Colonic mucosa (tissue), 4 donors: Measurements from ENCODE around the gene HOXA10. TPM values are rescaled to one million over a fixed set of nuclear protein-coding genes. Genes with fewer than 3 reads are reported as not detected.

Experiments used
- DNase-seq: peaks from one replicate; pipeline ENCODE4 v3.0.0-alpha.2; 2020
- H3K27ac ChIP-seq: fragments of 200-600 bp; one replicate; pipeline ENCODE4 v1.8.0; 2021
- H3K27me3 ChIP-seq: fragments of 200-600 bp; one replicate; pipeline ENCODE4 v1.8.0; 2021
- H3K36me3 ChIP-seq: fragments of 200-600 bp; one replicate; pipeline ENCODE4 v1.8.0; 2021
- H3K4me1 ChIP-seq: fragments of 200-600 bp; one replicate; pipeline ENCODE4 v1.8.0; 2021; ENCODE audit warnings: mild to moderate bottlenecking
- H3K4me3 ChIP-seq: fragments of 200-600 bp; one replicate; pipeline ENCODE4 v1.8.0; 2021
- H3K9ac ChIP-seq, 2 donors: one replicate each; pipeline ENCODE4 v1.7.0; 2013; ENCODE audit warnings: control low read depth in 2 of 2, low read depth in 2 of 2, low read length in 2 of 2
- H3K9me3 ChIP-seq: fragments of 200-600 bp; one replicate; pipeline ENCODE4 v1.8.0; 2021
- CTCF ChIP-seq: fragments of 200-600 bp; IDR thresholded peaks from one replicate; pipeline ENCODE4 v1.8.0; 2022; ENCODE audit warnings: antibody characterized with exemption, mild to moderate bottlenecking
- intact Hi-C: fragments of 100-400 bp; cut with DNase I; formaldehyde crosslinking; loops from one replicate; pipeline ENCODE4 v1.14.1; 2022
- total RNA-seq, 2 donors: library from RNA; stranded (reverse); fragmentation: NEBNext Ultra II Directional in 1 of 2; extraction: Animal tissue kit (Norgen Biotek cat#: 25700) in 1 of 2; gene quantifications; one replicate each; pipeline ENCODE4 v1.2.1, GENCODE V29; 2021
- donor health status: healthy.
- donor health status: DM: no; HTN: no; CAD: no.
- donor health status: DM: no; HTN: no; CAD: no.

Gene HOXA10
- total RNA-seq, 2 donors from 2014 or later, result 25.4 to 26.0 TPM

- intact Hi-C loops, result loop anchor here (5.0 kb wide), 1 partner anchor 35 kb away; no protein-coding TSS in a partner anchor
- Histone ChIP-seq H3K9me3 (no peaks in the 10 kb centered on the region), H3K4me1 (peaks cover 17% of the 10 kb centered on the region), H3K27ac (peak overlapping the region; percentile 84), H3K27me3 (no peaks in the 10 kb centered on the region), H3K36me3 (no peaks in the 10 kb centered on the region), H3K4me3 (peak overlapping the region; percentile 43), H3K9ac (peak overlapping the region; percentile 75 to 100)
- TF ChIP-seq CTCF, result no peak
- DNase-seq, result peak; percentile 32
These were observed 31.5 kb downstream of the HOXA10 start for GRCh38 chr7:27142580-27143022.

GRCh38 chr7:27141923-27142579 is 32.1 kb downstream of the HOXA10 start:
- peaks cover 12% of the 10 kb centered on the region for H3K4me1 ChIP-seq
- intact Hi-C loops, result loop anchor here (5.0 kb wide), 1 partner anchor 35 kb away; no protein-coding TSS in a partner anchor
- peak overlapping the region; percentile 75 to 100 for H3K9ac ChIP-seq
- H3K36me3 ChIP-seq, result no peaks in the 10 kb centered on the region
- peak overlapping the region; percentile 43 for H3K4me3 ChIP-seq
- no peaks in the 10 kb centered on the region for H3K27me3 ChIP-seq
- no peak for TF ChIP-seq CTCF
- DNase-seq, result peak; percentile 53
- peak overlapping the region; percentile 84 for H3K27ac ChIP-seq
- no peaks in the 10 kb centered on the region for H3K9me3 ChIP-seq

DNA sequence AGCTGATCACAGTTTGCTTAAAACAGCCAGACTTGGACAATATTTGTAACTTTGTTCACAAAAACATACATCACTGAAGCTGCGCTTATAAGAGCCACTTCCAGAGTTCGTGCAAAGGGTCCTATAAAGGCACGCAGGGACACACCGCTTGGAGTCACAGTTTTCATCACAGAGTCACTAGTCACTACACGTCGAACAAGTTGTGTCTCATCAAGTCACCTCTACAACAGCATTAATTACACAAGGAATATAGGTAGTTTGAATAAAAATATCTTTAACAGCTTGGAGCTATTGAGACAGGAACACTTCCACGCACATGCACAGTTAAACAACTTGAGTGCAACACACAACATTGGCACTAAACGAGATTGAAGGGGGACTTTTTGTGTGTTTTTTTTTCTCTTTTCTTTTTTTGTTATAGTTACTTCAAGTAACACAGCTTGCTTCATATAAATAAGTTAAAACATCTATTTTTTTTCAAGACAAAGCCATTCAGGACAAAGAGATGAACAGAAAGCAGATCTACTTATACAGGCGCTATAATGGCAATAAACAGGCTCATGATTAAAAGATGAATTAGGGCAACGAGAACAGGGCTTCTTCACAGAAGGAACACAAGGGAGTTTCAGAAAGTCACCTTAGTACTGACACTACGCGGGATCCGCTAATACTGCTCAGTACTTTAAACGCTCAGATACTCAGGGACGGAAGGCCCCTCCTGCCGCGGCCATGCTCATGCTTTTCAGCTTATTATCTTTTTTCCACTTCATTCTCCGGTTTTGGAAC is 32.8 kb downstream of the HOXA10 start:
- Histone ChIP-seq H3K27ac (peak overlapping the region; percentile 84), H3K27me3 (no peaks in the 10 kb centered on the region), H3K4me1 (peaks cover 9% of the 10 kb centered on the region), H3K4me3 (peak overlapping the region; percentile 43), H3K9ac (peak overlapping the region; percentile 75 to 100), H3K9me3 (no peaks in the 10 kb centered on the region), H3K36me3 (no peaks in the 10 kb centered on the region)
- TF ChIP-seq CTCF, result no peak
- intact Hi-C loops, result loop anchor here (5.0 kb wide), 1 partner anchor 34 kb away; no protein-coding TSS in a partner anchor
- DNase-seq, result peak; percentile 27

- intact Hi-C loops, result loop anchor here (5.0 kb wide), 1 partner anchor 33 kb away; no protein-coding TSS in a partner anchor
- DNase-seq, result peak; percentile 87
- no peaks in the 10 kb centered on the region for H3K27me3 ChIP-seq
- H3K27ac ChIP-seq, result peak overlapping the region; percentile 84
- no peaks in the 10 kb centered on the region for H3K9me3 ChIP-seq
- TF ChIP-seq CTCF, result no peak
- H3K36me3 ChIP-seq, result no peaks in the 10 kb centered on the region
- no peak overlapping the region for H3K4me3 ChIP-seq
- H3K4me1 ChIP-seq, result peaks cover 8% of the 10 kb centered on the region
- peak overlapping the region; percentile 77 to 100 for H3K9ac ChIP-seq
These were observed 33.8 kb downstream of the HOXA10 start for GRCh38 chr7:27140126-27140857.
